ENCODE measurements around the gene KCNQ1. TPM values are rescaled to one million over a fixed set of nuclear protein-coding genes. Genes with fewer than 3 reads are reported as not detected.

KCNQ1 gene
- total RNA-seq, 4 donors from 2014 or later: 5.6 to 46.8 (median 24.6) TPM

GRCh38 chr11:2728663-2729332, 284.0 kb downstream of the KCNQ1 start:
- 93% methylated on average over 18 of the region's 18 CpGs; no CpG with 5 or more reads in 1 of the 2 donors for WGBS, 2 donors (ENCODE audit: low coverage in 1 of 2)
- H3K27ac ChIP-seq: no peak overlapping the region
- in situ Hi-C loops (cut with MboI; ENCODE audit: low pct_ligation_motif_present in 1 of 4, low pct_unique_long_range_greater_than_20kb in 1 of 4, low sequenced_read_pairs in 3 of 4): no loop called here
- no peaks in the 10 kb centered on the region for H3K4me1 ChIP-seq
- no peaks in the 10 kb centered on the region for H3K9me3 ChIP-seq
- no peak for DNase-seq
- no peak overlapping the region for H3K4me3 ChIP-seq
- TF ChIP-seq POLR2A (IDR thresholded peaks at IDR 0.05) (no peak), POLR2AphosphoS5 (IDR thresholded peaks at IDR 0.05) (no peak), EP300 (IDR thresholded peaks at IDR 0.05; ENCODE audit: low read depth) (no peak), CTCF (IDR thresholded peaks at IDR 0.05) (no peak)
- H3K36me3 ChIP-seq: no peaks in the 10 kb centered on the region
- intact Hi-C loops (cut with DNase I; ENCODE audit: low total_unique reads): no loop called here
- H3K27me3 ChIP-seq: no peaks in the 10 kb centered on the region

- 83% methylated on average over 9 of the region's 9 CpGs; no CpG with 5 or more reads in 1 of the 2 donors for WGBS, 2 donors (ENCODE audit: low coverage in 1 of 2)
- Histone ChIP-seq H3K9me3 (no peaks in the 10 kb centered on the region), H3K4me1 (no peaks in the 10 kb centered on the region), H3K4me3 (no peak overlapping the region), H3K27ac (no peak overlapping the region), H3K27me3 (no peaks in the 10 kb centered on the region), H3K36me3 (no peaks in the 10 kb centered on the region)
- TF ChIP-seq POLR2A (IDR thresholded peaks at IDR 0.05): no peak
- intact Hi-C loops (cut with DNase I; ENCODE audit: low total_unique reads) (no loop called here), in situ Hi-C loops (cut with MboI; ENCODE audit: low pct_ligation_motif_present in 1 of 4, low pct_unique_long_range_greater_than_20kb in 1 of 4, low sequenced_read_pairs in 3 of 4) (no loop called here)
- no peak for DNase-seq
Observed at GRCh38 chr11:2729841-2730240, 285.0 kb downstream of the KCNQ1 start.

- no peaks in the 10 kb centered on the region for H3K36me3 ChIP-seq
- intact Hi-C loops (cut with DNase I; ENCODE audit: low total_unique reads): no loop called here
- no peaks in the 10 kb centered on the region for H3K27me3 ChIP-seq
- H3K4me1 ChIP-seq: no peaks in the 10 kb centered on the region
- H3K4me3 ChIP-seq: no peak overlapping the region
- TF ChIP-seq EP300 (IDR thresholded peaks at IDR 0.05; ENCODE audit: low read depth) (no peak), CTCF (IDR thresholded peaks at IDR 0.05) (no peak), POLR2AphosphoS5 (IDR thresholded peaks at IDR 0.05) (no peak), POLR2A (IDR thresholded peaks at IDR 0.05) (no peak)
- in situ Hi-C loops (cut with MboI; ENCODE audit: low pct_ligation_motif_present in 1 of 4, low pct_unique_long_range_greater_than_20kb in 1 of 4, low sequenced_read_pairs in 3 of 4): no loop called here
- no peak overlapping the region for H3K27ac ChIP-seq
- no peaks in the 10 kb centered on the region for H3K9me3 ChIP-seq
- WGBS, 2 donors (ENCODE audit: low coverage in 1 of 2): 64 to 86% methylated on average over 4 to 16 of the region's 16 CpGs
- no peak for DNase-seq
Observed at GRCh38 chr11:2730272-2731129, 285.7 kb downstream of the KCNQ1 start.

- Histone ChIP-seq H3K4me3 (no peak overlapping the region), H3K9me3 (no peaks in the 10 kb centered on the region), H3K4me1 (peaks cover 0 to 2% (median under 1%) of the 10 kb centered on the region in 4 donors), H3K27me3 (no peaks in the 10 kb centered on the region), H3K27ac (no peak overlapping the region), H3K36me3 (no peaks in the 10 kb centered on the region)
- DNase-seq: no peak
- intact Hi-C loops (cut with DNase I; ENCODE audit: low total_unique reads) (no loop called here), in situ Hi-C loops (cut with MboI; ENCODE audit: low pct_ligation_motif_present in 1 of 4, low pct_unique_long_range_greater_than_20kb in 1 of 4, low sequenced_read_pairs in 3 of 4) (no loop called here)
- TF ChIP-seq POLR2AphosphoS5 (IDR thresholded peaks at IDR 0.05) (no peak), CTCF (IDR thresholded peaks at IDR 0.05) (no peak), EP300 (IDR thresholded peaks at IDR 0.05; ENCODE audit: low read depth) (no peak), POLR2A (IDR thresholded peaks at IDR 0.05) (no peak)
- 89% methylated on average over 28 of the region's 28 CpGs; no CpG with 5 or more reads in 1 of the 2 donors for WGBS, 2 donors (ENCODE audit: low coverage in 1 of 2)
Observed at GRCh38 chr11:2731130-2732125, 286.6 kb downstream of the KCNQ1 start.
